HG03565 (cell line): Measurements from ENCODE around the gene CEP72.

Experiments used
- ATAC-seq: cut with Tn5 transposase; IDR thresholded peaks from one replicate; pipeline ENCODE4 v1.9.1; 2021; ENCODE audit warnings: mild to moderate bottlenecking, moderate library complexity; ENCODE audit not compliant: unreplicated experiment

The CEP72 gene

DNA sequence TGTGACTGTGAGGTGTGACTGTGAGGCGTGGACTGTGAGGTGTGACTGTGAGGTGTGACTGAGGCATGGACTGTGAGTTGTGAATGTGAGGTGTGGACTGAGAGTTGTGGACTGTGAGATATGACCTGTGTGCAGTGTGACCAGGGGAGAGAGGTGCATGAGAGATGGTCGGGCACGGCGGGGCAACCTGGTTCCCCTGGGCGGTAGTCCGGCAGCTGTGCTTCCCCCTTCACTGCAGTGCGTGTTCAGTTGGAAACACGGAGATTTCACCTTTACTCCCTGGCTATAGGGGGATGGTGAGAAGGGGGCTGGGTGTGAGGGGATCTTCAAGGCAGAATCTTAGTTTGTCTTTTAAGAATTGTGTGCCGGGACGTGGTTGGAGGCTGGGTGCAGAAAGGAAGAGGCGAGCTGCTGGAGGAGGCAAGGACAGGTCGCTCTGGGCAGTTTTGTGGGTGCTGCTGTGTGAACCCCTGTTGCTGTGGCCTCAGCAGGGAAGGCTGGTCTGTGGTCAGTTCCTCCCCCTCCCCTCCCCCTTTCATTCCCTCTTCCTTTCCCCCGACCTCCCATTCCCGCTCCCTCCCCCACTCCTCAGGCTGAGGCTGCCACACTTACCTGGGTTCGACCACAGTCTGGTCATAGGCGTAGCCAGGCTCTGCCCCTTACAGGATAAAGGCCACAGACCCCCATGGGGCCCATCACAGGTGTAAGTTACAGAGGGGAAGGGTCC, 39.3 kb downstream of the CEP72 start:
- ATAC-seq: no peak

DNA sequence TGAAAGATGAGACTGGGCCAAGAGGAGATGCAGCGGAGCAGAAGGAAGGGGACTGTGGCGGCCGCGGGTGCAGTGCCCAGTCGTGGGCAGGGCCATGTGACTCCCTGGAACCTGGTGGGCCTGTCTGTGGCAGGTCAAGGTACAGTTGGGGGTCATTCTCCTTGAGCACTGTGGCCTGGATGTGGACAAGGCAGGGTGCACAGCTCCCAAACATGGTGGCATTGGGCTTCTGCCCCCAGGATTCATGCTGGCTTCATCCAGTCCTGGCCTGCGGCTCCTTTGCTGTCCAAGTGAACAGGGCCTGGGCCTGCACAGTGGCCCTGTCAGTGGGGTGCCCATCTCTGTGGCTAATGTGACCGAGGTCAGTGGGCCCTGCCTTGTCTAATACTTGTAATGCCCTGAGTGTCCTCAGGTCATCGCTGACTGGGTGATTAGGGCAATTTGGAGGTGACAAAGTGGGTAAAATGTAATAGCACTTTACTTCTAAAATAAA, 39.9 kb downstream of the CEP72 start:
- no peak for ATAC-seq

DNA sequence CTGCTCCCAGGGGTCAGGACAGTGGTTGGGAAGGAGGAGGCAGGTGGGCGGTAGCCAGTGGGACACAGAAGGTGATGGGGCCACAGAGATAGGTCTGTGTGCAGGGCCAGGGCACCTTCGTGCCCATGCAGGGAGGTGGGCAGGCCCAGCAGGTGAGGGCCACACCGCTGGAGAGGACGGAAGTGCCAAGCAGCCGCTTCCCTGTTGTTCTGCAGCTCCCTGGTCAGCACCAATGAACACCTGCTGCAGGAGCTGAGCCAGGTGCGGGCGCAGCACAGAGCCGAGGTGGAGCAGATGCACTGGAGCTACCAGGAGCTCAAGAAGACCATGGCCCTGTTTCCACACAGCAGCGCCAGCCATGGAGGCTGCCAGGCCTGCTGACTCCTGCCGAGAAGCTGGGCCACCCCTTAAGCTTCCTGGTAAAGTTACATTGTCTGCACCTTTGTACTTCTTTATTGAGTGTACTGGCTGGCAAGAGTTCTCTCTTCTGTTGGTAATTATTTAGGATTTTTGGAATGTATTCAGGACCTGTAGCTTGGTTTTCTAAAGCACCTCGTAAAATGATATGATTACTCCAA, 40.7 kb downstream of the CEP72 start:
- ATAC-seq: no peak

DNA sequence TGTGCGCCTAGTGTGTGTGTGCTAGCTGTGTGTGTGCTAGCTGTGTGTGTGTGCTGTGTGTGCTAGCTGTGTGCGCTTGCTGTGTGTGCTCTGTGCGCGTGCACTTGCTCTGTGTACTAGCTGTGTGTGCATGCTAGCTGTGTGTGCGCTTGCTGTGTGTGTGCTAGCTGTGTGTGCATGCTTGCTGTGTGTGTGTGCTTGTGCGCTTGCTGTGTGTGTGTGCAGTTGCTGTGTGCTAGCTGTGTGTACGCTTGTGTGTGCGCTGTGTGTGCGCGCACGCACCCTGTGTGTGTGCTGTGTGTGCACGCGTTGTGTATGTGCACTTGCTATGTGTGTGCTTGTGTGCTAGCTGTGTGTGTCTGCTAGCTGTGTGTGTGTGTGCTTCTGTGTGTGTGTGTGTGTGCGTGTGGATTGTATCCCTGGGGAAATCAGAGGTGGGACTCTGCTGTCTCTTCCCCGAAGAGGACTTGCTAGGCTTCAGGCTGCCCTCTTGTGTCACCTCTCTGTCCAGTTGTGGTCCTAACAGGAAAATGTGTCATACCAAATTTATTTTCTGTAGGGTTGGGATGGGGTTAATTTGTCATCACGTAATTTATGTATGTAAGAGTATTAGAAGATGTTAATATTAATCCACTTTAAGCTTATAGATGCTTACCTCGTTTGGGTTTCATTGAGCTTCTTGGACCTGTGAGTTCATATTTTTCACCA, 42.1 kb downstream of the CEP72 start:
- no peak for ATAC-seq

DNA sequence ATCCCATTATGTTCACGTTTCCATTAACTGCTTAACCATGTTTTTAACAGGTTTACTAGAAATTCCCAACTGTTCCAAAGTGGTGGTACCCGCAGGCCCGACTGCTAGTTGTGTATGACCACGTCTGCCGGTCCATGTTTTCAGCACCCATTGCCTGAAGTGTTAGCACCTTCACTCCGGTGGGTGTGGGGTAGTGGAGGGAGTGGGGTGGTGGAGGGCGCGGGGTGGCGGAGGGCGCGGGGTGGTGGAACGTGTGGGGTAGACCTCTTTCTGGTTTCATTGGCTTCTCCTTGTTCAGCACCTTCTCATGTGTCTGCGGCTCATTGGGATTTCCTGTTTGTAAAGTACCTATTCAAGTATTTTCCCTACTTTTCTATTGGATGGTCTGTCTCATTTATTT, 43.3 kb downstream of the CEP72 start:
- no peak for ATAC-seq

DNA sequence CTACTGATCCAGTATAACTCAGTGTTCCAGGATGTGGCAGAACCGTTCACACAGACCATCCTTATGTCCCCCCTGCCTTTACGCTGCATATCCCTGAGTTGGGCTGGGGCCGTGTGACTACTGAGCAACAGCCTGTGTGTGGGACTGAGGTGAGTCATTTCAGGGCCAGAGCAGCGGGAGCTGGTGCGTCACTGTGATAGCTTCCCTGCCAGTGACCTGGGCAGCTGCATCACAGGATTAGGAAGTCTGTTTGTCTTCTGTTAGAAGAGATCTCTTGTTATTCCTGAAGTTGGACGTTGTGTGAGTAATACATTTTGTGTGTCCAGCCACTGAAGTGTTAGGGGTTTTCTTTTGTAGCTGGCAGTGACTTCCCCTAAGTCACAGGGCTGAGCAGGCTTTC, 45.4 kb downstream of the CEP72 start:
- ATAC-seq: no peak

DNA sequence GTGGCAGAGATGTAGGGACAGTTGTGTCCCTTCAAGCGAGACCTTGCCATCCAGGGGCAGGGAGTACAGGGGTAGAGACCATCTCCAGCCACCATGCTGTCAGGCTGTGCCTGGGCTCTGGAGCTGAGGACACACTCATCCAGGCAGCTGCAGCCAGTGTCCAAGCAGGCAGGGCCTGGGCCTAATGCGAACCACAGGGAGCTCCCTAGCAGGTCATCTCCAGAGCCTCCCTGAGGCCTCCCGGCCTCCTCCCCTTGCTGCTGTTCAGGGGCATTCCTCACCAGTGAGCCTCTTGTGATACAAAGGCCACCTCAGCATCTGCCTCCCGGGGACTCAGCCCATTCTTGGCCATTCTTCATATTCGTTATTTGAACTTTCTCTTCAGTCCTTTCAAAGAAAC, 46.0 kb downstream of the CEP72 start:
- no peak for ATAC-seq

DNA sequence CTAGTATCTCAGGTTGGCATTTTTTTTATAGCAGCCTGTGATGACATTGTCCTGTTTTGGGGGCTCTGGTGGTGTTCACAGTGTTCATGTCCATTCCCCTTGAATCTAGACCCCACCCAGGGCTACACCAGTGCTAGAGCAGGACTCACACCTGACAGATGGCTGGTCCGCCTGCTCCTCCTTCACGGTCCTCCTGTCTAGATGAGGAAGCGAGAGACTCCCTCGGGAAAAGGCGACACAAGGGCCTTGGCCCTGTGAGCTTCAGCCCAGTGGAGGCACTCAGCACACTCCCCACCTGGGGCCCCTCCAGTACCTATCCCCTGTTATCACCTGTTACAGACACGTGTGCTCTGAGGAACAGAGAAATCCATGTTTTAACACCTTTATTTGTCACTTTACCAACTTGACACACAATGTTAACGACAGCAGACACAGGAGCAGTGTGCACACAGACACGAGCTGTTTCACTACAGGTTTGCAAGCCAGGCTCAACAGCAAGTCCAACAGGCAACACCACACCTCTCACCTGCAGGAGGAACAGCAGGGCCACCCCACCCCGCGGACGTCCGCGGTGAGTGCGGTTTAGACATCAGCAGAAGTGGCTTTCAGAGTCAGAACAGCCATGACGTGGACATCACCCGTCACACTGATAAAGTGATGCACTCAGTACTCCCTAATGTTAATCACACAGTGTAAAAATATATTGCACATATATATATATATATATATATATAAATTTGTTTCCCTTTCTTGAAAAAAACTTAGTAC, 47.5 kb downstream of the CEP72 start:
- no peak for ATAC-seq

DNA sequence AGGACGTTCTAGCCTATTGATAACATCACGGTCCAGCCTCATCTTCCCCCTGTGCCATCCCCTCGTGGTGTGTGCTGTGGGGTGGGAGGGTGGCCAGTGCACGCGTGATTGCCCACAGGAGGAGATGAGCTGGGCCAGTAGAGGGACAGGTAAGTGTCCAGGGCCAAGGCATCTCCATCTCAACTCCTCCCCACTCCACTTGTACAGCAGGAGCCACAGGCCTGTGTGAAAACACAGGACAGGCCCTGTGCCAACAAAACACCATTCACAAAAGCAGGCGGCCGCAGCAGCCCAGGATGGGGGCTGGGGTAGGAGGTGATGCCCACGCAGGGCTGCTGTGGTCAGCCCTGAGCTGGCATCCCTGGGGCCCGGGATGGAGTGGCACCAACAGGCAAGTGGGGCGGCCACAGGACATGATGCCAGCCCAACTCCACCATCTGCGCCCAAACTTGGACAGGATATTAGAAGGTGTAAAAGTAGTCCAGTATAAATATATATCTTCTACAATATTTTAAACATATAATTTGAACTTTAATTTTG, 48.4 kb downstream of the CEP72 start:
- ATAC-seq: no peak

DNA sequence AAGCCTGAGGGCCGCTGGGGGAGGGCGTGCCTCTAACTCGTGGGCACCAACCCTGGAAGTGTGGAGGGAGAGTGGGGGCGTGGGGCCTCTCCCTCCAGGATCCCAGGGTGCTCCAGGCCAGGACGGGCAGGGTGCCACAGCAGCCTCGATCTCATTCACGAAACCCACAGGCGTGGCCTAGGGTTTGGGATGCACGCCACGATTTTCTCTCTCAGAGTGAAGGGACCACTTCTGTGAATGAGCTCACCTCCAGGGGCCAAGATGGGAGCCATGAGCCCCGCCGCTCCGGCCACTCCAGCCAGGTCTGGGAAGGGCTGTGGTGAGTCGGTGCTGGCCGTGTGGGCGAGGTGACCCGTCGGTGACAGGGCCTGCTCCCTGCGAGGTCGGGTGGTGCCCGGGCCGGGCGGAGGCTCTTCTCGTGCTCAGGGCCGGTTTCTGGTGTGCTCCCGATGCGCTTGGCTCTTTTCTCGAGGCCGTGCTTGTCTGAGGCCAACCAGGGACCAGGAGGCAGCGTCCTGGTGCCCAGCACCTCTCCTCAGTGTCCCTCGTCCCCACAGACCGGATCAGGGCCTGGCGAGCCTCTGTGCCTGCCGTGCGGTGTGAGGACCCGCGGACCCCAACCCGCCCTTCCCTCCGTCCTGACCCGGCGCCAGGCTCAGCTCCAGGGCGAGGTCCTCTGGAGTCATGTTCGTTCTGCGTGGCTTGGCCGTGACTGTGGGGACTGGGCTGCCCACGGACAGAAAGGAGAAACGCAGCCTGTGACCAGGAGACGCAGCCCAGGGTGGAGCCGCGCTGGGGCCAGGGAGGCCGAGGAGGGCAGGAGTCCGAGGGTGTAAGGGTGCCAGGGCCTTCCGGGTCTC, 50.0 kb downstream of the CEP72 start:
- no peak for ATAC-seq

DNA sequence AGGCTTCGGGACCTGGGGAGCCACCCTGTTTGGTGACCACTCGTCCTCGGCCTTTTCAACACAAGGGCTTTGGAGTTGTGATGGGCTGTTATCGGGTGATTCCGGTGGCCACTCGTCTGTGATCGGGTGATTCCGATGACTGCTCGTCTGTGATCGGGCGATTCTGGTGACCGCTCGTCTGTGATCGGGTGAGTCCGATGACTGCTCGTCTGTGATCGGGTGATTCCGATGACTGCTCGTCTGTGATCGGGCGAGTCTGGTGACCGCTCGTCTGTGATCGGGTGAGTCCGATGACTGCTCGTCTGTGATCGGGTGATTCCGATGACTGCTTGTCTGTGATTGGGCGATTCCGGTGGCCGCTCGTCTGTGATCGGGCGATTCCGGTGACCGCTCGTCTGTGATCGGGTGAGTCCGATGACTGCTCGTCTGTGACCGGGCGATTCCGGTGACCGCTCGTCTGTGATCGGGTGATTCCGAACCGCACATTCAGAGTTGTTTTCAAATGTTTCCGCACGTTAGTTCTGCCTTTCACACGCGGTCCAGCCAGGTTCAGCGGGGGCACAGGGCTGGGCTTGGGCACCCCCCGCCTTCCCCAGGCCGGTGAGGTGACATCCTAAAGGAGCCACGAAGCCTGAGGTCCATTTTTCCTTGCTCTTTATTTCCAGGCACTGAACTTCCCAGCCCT, 50.8 kb downstream of the CEP72 start:
- no peak for ATAC-seq

DNA sequence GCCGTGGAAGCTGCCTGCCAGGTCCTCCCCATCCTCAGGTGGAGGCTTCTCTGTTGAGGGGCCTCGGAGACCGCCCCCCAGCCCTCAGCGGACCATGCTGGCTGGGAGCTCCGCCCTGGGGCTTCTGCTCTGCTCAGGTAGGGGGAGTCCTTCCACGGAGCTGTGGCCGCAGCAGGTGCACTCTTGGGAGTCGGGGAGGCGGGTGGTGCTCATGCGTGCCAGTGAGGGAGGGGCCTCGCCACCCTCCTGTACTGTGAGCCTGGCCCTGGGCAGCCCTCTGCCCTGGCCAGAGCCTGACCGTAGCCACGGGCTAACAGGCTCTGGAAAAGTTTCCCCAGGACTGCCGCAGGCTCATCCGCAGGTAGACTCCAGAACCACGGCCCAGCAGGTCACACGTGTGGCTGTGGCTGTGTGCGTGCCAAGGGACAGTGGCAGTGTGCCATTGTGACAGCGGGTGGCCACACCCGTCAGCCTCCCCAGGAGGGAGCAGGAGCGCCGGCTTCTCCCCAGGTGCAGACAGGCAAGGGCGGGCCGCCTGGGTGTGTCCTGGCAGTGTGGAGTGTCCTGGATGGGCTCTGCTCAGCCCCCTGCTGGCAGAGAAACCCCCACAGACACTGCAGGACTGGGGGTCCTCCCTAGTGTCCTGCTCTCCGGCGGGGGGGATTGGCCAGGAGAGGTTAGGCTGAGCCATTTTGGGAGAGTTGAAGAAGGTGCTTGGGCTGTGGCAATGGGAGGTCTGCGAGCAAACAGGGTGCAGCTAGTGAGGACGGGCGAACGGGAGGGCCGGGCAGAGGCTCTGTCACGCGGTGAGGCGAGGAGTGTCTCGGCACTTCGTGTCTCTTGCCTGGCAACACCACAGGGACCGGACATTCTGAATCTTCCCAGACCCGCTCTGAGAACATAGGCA, 51.5 kb downstream of the CEP72 start:
- no peak for ATAC-seq

DNA sequence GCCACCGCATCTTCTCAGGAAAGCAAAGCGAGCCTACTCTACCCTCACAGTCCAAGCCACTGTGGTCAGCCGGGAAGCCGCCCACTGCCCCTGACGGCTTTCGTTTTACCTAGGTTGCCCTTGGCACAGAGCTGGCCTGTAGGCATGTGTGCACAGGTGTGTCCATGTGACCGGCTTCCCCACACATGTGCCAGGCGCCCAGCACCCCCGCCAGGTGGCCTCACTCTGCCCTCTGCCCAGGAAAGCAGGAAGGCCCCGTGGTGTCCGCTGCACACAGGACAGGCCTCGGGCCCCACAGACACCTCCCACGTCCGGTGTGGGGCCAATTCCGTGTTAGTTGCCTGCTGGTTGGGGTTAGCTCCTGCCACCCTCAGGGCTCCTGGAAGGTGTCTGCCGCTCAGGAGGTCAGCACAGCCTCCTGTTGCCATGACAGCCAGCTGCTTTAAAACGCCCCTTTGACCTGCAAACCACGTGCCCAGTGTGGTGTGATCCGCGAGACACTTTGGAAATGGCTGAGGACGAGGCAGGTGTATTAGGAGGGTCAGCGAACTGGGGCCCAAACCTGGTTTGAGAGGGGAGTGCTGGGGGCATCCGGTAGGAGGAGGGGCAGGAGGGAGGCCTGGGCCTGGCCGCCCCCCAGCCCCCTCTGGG, 52.3 kb downstream of the CEP72 start:
- ATAC-seq: no peak

DNA sequence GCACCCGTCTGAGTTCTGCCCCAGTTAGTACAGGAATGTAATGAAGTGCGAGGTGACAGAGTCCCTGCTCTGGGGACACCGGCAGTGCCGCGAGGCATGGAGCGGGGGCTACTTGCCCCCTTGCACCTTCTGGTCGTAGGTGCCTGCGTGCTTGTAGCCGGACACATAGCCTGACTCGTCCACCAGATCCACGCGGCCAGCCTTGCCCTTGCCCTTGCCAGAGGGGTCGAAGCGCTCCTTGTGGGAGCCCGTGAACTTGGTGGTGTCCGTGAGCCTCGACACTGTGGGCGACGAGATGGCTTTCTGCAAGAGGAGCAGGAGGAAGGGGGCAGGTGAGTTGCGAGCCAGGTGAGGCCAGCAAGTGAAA, 52.8 kb downstream of the CEP72 start:
- no peak for ATAC-seq

DNA sequence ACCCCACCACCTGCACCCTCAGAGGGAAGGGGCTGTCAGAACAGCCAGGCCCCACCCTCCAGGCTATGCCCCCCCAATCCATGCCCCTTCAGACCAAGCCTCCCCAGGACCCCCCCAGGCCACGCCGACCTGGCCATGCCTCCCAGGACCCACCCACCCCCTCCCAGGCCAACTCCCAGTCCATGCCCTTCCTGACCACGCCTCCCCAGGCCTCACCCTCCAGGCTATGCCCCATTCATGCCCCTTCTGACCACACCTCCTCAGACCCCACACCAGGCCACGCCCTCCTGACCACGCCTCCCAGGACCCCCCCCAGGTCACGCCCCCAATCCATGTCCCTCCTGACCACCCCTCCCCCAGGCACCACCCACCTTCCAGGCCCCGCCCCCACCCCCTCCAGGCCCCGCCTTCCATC, 53.4 kb downstream of the CEP72 start:
- ATAC-seq: no peak

DNA sequence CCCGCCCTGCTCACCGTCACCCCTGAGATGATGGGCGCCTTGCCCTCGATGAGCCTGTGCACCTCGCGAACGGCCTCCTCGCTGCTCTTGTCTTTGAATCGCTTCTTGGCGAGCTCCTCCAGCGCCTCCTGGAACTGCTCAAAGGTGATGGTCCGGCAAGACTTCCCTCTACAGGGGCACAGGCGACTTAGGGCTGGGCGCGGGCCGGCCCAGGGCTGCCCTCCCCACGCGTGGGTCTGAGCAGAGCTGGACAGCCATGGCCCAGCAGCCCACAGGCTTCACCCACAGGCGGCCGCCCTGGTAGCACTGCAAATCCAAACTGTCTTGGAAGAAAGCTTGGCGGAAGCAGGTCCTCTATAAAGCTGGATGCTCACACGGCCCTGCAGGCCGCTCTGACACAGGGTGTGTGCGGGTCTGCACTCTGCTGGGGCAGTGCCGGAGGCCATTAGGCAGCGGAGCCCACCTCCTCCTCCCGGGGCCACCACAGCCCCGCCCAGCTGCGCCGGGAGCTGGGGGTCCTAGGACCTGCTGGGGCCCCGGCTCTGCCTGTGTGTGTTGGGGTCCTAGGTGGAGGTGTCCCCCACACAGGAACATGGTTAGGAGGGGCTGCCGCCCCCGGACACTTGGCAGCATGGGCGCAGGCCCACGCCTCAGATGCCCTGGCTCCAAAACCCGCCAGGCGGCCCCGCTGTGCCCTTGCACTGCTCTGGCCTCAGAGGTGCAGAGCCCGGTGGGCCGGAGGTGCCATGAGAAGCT, 54.0 kb downstream of the CEP72 start:
- ATAC-seq: no peak

DNA sequence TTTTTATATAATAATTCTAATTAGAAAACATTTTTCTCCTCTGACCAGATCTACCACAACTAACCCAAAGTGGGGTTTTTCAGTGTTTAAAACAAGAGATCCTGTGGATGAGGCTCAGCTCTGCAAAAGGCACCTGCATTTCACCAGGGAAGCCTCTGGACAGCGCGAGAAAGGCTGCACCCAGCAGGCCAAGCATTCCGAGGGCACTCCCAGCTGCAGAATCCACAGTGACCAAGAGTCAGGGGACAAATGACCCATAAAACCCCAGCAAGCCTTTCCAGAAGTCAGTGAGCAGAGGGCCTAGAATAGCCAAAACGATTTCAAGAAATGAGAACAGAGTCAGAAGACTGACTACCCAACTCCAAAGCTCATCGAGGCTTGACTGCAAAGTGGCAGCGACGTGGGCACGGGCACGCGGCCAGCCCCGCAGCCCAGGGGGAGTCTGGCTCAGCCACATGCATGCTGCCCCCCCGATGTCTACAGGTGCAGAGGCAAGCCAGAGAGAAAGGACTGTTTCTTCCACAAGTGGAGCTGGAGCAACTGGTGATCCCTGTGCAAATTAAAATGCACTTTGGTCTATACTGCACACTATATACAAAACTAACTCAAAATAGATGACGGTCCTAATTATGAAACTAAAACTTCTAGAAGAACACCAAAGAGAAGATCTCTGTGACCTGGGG, 54.8 kb downstream of the CEP72 start:
- no peak for ATAC-seq
